Astrocyte of the cerebellum (primary cell): ENCODE measurements around the gene MAST3.

Source experiments
- DNase-seq: peaks from one replicate; pipeline ENCODE4 v3.0.0-alpha.2; 2011; ENCODE audit warnings: low read depth
- H3K4me3 ChIP-seq: 2 replicates; pipeline ENCODE4 v1.5.1; 2011; ENCODE audit warnings: mild to moderate bottlenecking, low read depth, low read length, moderate library complexity
- CTCF ChIP-seq: IDR thresholded peaks from 2 replicates; pipeline ENCODE4 v1.5.1; 2012; ENCODE audit warnings: low read length, low read depth, moderate library complexity, mild to moderate bottlenecking; ENCODE audit errors: missing control alignments
- in situ Hi-C: cut with HindIII; loops from 2 replicates; pipeline ENCODE4 v1.10.0; 2017; ENCODE audit warnings: low sequenced_read_pairs

MAST3 gene

DNA sequence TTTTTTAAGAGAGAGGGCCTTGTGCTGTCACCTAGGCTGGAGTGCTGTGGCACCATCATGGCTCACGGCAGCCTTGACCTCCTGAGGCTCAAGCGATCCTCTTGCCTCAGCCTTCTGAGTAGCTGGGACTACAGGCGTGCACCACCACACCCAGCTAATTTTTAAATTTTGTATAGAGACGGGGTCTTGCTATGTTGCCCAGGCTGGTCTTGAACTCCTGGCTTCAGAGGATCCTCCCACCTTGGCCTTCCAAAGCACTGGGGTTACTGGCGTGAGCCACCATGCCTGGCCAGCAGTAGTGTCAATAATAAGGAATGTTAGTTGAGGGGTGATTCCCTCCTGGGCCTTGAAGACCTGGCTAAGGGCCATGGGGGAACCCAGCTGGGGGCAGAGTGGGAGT lies 23.6 kb downstream of the MAST3 start:
- H3K4me3 ChIP-seq: no peak overlapping the region
- TF ChIP-seq CTCF: no peak
- in situ Hi-C loops: no loop called here
- DNase-seq: no peak

DNA sequence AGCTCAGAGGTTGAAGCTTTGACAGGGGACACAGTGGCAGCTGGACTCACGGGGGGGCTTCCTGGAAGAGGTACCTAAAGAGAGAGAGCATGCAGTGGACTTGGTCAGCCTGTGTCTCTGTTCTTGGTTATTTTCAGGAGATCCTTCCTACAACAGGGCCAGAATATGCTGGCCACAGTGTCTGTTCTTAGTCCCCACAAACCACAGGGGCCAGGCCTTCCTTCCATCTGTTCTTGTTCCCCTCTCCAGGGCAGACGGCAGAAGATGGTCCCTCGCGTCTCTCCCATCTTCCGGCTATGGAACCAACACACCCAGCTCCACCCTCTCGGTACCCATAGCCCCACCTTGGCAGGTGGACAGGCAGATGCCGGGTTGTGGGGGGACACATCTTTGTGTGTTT lies 24.8 kb downstream of the MAST3 start:
- no peak for TF ChIP-seq CTCF
- in situ Hi-C loops: no loop called here
- no peak overlapping the region for H3K4me3 ChIP-seq
- DNase-seq: no peak

GRCh38 chr19:18122860-18123795 lies 25.6 kb downstream of the MAST3 start:
- H3K4me3 ChIP-seq: no peak overlapping the region
- no peak for DNase-seq
- TF ChIP-seq CTCF: no peak

DNA sequence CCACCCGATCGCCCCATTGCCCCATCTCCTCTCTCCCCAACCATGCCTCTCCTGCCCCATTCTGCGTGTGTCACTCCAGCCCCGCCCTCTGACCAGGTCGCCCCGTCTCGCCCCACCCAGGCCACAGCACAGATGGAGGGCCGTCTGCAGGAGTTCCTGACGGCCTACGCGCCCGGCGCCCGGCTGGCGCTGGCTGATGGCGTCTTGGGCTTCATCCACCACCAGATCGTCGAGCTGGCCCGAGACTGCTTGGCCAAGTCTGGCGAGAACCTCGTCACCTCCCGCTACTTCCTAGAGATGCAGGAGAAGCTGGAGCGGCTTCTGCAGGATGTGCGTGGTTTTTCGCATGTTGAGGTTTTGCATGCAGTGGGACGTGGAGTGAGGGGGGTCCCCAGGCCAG lies 26.2 kb downstream of the MAST3 start:
- TF ChIP-seq CTCF: no peak
- in situ Hi-C loops: no loop called here
- no peak overlapping the region for H3K4me3 ChIP-seq
- no peak for DNase-seq

More at GRCh38 chr19:18122860-18123795, 25.6 kb downstream of the MAST3 start:
- in situ Hi-C loops: no loop called here

GRCh38 chr19:18126097-18126496 lies 28.5 kb downstream of the MAST3 start:
- no peak for TF ChIP-seq CTCF
- in situ Hi-C loops: no loop called here
- no peak for DNase-seq
- H3K4me3 ChIP-seq: no peak overlapping the region

- H3K4me3 ChIP-seq: no peak overlapping the region
- no peak for DNase-seq
- in situ Hi-C loops: no loop called here
- no peak for TF ChIP-seq CTCF
Observed at GRCh38 chr19:18128044-18128443, 30.5 kb downstream of the MAST3 start.
